Tibial nerve (tissue), 4 donors: ENCODE results near the gene BMAL1. TPM values are rescaled to one million over a fixed set of nuclear protein-coding genes. Genes with fewer than 3 reads are reported as not detected.
A peak's percentile ranks its signal among the peaks of the same experiment; 100 is the strongest.
"Not testable (repeated sequence)": the region's sequence is repeated elsewhere in the genome, so short reads cannot be mapped to it uniquely, and the experiment has no call there.

Experiments used
- DNase-seq, 2 donors: peaks; one replicate each; pipeline ENCODE4 v3.0.0-alpha.2; 2019; ENCODE audit warnings: low spot score in 2 of 2
- H3K27ac ChIP-seq, 4 donors: fragments of 200-600 bp; sonication (generic) in 3 of 4; one replicate each; pipeline ENCODE4 v1.5.1; 2017 to 2019; ENCODE audit warnings: mild to moderate bottlenecking in 1 of 4
- H3K27me3 ChIP-seq, 2 donors: fragments of 200-600 bp; sonication (generic) in 1 of 2; one replicate each; pipeline versions ENCODE4 v1.5.1 to v1.6.0; 2017 to 2019
- H3K36me3 ChIP-seq, 3 donors: fragments of 200-600 bp; sonication (generic); one replicate each; pipeline ENCODE4 v1.5.1; 2018 to 2019
- H3K4me1 ChIP-seq, 4 donors: fragments of 200-600 bp; sonication (generic) in 3 of 4; one replicate each; pipeline ENCODE4 v1.5.1; 2017 to 2019
- H3K4me3 ChIP-seq, 4 donors: fragments of 200-600 bp; sonication (generic) in 3 of 4; one replicate each; pipeline ENCODE4 v1.5.1; 2017 to 2019; ENCODE audit warnings: mild to moderate bottlenecking in 1 of 4, moderate library complexity in 1 of 4
- H3K9me3 ChIP-seq, 4 donors: fragments of 200-600 bp; sonication (generic) in 3 of 4; one replicate each; pipeline ENCODE4 v1.5.1; 2017 to 2019
- CTCF ChIP-seq, 5 experiments: fragments of 200-600 bp in 3 of 5; fragments of 450-650 bp in 2 of 5; sonication (generic) in 3 of 5; IDR thresholded peaks; one replicate each; pipeline ENCODE4 v1.5.1; 2016 to 2019; ENCODE audit warnings: antibody characterized with exemption in 5 of 5, mild to moderate bottlenecking in 3 of 5, moderate library complexity in 2 of 5
- EP300 ChIP-seq, 2 donors: sonication (generic); formaldehyde crosslinking; IDR thresholded peaks; one replicate each; pipeline ENCODE4 v1.6.1; 2017; ENCODE audit warnings: antibody characterized with exemption in 2 of 2, mild to moderate bottlenecking in 1 of 2
- POLR2A ChIP-seq, 2 donors: fragments of 450-650 bp; IDR thresholded peaks; one replicate each; pipeline ENCODE4 v1.6.1; 2017; ENCODE audit warnings: antibody characterized with exemption in 2 of 2, mild to moderate bottlenecking in 2 of 2, moderate library complexity in 2 of 2
- WGBS, 2 donors: methylation state at CpG; one replicate each; pipeline ENCODE4 v1.1.5; 2018; 5-methylcytosine and 5-hydroxymethylcytosine counted together
- total RNA-seq, 4 donors: library from RNA; depleted of rRNA; stranded (reverse); fragments of >200 nt; gene quantifications; one replicate each; pipeline ENCODE4 v1.1.0, GENCODE V29; 2016

The BMAL1 gene
- total RNA-seq, 4 donors from 2014 or later, result 34.5 to 61.2 (median 58.0) TPM

GRCh38 chr11:13382751-13383150 is 105.2 kb downstream of the BMAL1 start:
- no peaks in the 10 kb centered on the region for H3K9me3 ChIP-seq
- H3K4me1 ChIP-seq, result peaks cover 0 to 7% (median 3%) of the 10 kb centered on the region in 4 donors
- H3K4me3 ChIP-seq, result no peak overlapping the region
- 91 to 93% methylated on average over 3 of the region's 3 CpGs for WGBS, 2 donors
- TF ChIP-seq EP300 (IDR thresholded peaks at IDR 0.05), result no peak
- TF ChIP-seq CTCF (IDR thresholded peaks at IDR 0.05), result no peak
- TF ChIP-seq POLR2A (IDR thresholded peaks at IDR 0.05), result no peak
- peaks cover 0 to 84% (median 0%) of the 10 kb centered on the region in 3 donors for H3K36me3 ChIP-seq
- DNase-seq, result no peak
- no peak overlapping the region for H3K27ac ChIP-seq
- H3K27me3 ChIP-seq, result no peaks in the 10 kb centered on the region

DNA sequence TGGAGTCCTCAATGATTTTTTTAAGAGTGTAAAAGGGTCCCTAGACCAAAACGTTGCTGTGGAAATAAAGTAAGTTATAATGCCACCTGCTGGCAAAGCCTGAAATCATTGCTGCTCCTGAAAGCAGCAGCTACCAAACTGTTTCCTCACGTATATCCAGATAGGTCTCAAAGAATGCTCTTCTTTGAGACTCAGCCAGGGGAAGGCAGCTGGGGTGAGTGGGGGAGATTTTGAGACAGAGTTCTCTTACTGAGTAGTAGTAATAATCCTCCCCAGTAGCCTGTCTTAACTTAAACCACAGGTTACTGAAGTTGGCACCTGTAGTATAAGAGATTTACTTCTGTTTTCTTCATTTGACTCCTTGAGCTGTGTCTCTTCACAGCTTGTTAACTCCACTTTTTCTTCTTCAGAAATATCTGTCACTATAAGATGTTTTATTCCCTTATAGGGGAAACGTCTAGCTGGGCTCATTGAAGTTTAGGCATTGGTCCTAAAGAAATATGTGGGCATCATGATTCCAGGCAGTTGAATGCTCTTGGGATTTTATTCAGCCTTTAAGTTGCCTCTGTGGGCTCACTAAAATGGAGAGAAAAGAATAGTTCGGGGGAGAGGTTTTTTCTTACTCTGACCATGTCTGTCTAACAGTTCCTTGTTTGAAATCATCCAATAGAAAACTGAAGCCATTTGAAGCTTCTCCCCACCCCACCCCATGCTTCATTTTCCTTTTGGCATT is 107.5 kb downstream of the BMAL1 start:
- 12 to 20% methylated on average over 4 of the region's 4 CpGs for WGBS, 2 donors
- peaks cover 0 to 7% (median 3%) of the 10 kb centered on the region in 4 donors for H3K4me1 ChIP-seq
- TF ChIP-seq POLR2A (IDR thresholded peaks at IDR 0.05), result no peak
- TF ChIP-seq CTCF (IDR thresholded peaks at IDR 0.05), result peak; percentile 34 to 63 (median 47)
- no peak for TF ChIP-seq EP300 (IDR thresholded peaks at IDR 0.05)
- H3K36me3 ChIP-seq, result peaks cover 0 to 83% (median 0%) of the 10 kb centered on the region in 3 donors
- peak overlapping the region in 1 of 4 donors; percentile 15 for H3K27ac ChIP-seq
- H3K27me3 ChIP-seq, result no peaks in the 10 kb centered on the region
- peak in 1 of 2 donors; percentile 58 for DNase-seq
- H3K9me3 ChIP-seq, result no peaks in the 10 kb centered on the region
- H3K4me3 ChIP-seq, result no peak overlapping the region

GRCh38 chr11:13386567-13386966 is 109.0 kb downstream of the BMAL1 start:
- 87 to 94% methylated on average over 2 of the region's 2 CpGs for WGBS, 2 donors
- H3K36me3 ChIP-seq, result peaks cover 0 to 83% (median 0%) of the 10 kb centered on the region in 3 donors

GRCh38 chr11:13388741-13389140 is 111.2 kb downstream of the BMAL1 start:
- TF ChIP-seq EP300 (IDR thresholded peaks at IDR 0.05) (no peak), CTCF (IDR thresholded peaks at IDR 0.05) (no peak), POLR2A (IDR thresholded peaks at IDR 0.05) (no peak)
- H3K4me3 ChIP-seq, result no peak overlapping the region
- peaks cover 0 to 83% (median 0%) of the 10 kb centered on the region in 3 donors for H3K36me3 ChIP-seq
- DNase-seq, result no peak
- H3K9me3 ChIP-seq, result no peaks in the 10 kb centered on the region
- no peaks in the 10 kb centered on the region for H3K27me3 ChIP-seq
- peaks cover 0 to 7% (median 3%) of the 10 kb centered on the region in 4 donors for H3K4me1 ChIP-seq
- H3K27ac ChIP-seq, result no peak overlapping the region
- WGBS, 2 donors, result 91 to 94% methylated on average over 5 of the region's 5 CpGs

More at GRCh38 chr11:13386567-13386966, 109.0 kb downstream of the BMAL1 start:
- peaks cover 0 to 7% (median 3%) of the 10 kb centered on the region in 4 donors for H3K4me1 ChIP-seq
- no peak overlapping the region for H3K4me3 ChIP-seq
- no peak overlapping the region for H3K27ac ChIP-seq
- no peaks in the 10 kb centered on the region for H3K27me3 ChIP-seq
- DNase-seq, result no peak
- no peaks in the 10 kb centered on the region for H3K9me3 ChIP-seq
- TF ChIP-seq EP300 (IDR thresholded peaks at IDR 0.05) (no peak), CTCF (IDR thresholded peaks at IDR 0.05) (no peak), POLR2A (IDR thresholded peaks at IDR 0.05) (no peak)

DNA sequence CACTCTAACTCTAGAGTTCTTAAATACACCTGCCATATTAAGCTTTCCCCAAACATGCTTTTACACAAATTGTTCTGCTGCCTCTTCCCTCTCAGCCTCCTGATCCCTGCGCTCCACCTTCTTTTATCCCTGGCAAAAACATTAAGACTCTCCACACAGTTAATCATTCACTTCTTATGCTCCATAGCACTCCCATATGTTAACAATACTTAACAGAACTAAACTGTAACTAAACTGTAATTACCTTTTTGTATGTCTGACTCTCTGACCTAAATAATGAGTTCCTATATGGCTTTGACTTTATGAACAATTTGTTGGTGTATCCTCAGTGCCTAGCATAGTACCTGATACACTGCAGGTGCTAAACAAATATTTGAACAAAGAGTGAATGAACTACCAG is 113.6 kb downstream of the BMAL1 start:
- H3K36me3 ChIP-seq, result peaks cover 0 to 76% (median 0%) of the 10 kb centered on the region in 3 donors
- TF ChIP-seq EP300 (IDR thresholded peaks at IDR 0.05) (no peak), POLR2A (IDR thresholded peaks at IDR 0.05) (no peak), CTCF (IDR thresholded peaks at IDR 0.05) (no peak)
- WGBS, 2 donors, result 95 to 97% methylated on average over 1 of the region's 1 CpG

GRCh38 chr11:13398335-13398734 is 120.7 kb downstream of the BMAL1 start:
- peaks cover 0 to 41% (median 0%) of the 10 kb centered on the region in 3 donors for H3K36me3 ChIP-seq
- H3K4me3 ChIP-seq, H3K9me3 ChIP-seq, H3K4me1 ChIP-seq, H3K27me3 ChIP-seq, H3K27ac ChIP-seq, DNase-seq: not testable (repeated sequence)

More for the DNA sequence above, 113.6 kb downstream of the BMAL1 start:
- no peak for DNase-seq
- no peaks in the 10 kb centered on the region for H3K4me1 ChIP-seq
- H3K9me3 ChIP-seq, result no peaks in the 10 kb centered on the region
- no peak overlapping the region for H3K27ac ChIP-seq
- no peaks in the 10 kb centered on the region for H3K27me3 ChIP-seq
- H3K4me3 ChIP-seq, result no peak overlapping the region
